HG02970 (cell line): ENCODE measurements around the gene APOBEC2.
"Not testable (repeated sequence)": the region's sequence is repeated elsewhere in the genome, so short reads cannot be mapped to it uniquely, and the experiment has no call there.

Experiments used
- ATAC-seq: cut with Tn5 transposase; IDR thresholded peaks from one replicate; pipeline ENCODE4 v1.9.1; 2021; ENCODE audit warnings: mild to moderate bottlenecking, moderate library complexity, moderate number of reproducible peaks; ENCODE audit not compliant: unreplicated experiment, low FRiP score

The APOBEC2 gene

DNA sequence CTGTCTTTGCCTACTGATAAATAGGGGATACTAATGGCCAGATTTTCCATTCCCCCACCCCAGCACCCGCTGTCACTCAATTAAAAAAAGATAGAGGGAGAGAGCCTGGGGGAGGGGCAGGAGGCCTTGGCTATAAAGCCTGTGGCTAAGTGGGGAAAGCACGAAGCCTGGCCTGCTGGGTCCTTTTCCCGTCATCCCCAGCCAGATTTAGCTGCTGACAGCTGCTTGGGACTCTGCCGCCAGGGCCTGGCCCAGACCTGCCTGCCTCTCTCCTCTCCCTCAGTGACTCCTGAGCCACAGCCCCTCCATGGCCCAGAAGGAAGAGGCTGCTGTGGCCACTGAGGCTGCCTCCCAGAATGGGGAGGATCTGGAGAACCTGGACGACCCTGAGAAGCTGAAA lies at the start of gene APOBEC2:
TSS of gene APOBEC2 (plus strand) at position 162 of the 400 bp plus-strand sequence. CDS start at position 308, 146 bp downstream.
- ATAC-seq, result no peak

DNA sequence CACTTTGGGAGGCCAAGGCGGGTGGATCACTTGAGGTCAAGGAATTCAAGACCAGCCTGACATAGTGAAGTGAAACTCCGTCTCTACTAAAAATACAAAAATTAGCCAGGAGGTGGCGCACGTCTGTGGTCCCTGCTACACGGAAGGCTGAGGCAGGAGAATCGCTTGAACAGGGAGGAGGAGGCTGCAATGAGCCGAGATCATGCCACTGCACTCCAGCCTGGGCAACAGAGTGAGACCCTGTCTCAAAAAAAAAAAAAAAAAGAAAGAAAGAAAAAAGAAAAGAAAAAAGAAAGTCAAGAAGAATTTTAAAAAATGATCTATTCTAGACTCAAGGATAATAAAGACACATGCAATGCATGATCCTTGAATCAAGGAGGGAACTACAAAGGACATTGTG lies 46.8 kb upstream of the APOBEC2 start:
- peak; percentile 53 for ATAC-seq

DNA sequence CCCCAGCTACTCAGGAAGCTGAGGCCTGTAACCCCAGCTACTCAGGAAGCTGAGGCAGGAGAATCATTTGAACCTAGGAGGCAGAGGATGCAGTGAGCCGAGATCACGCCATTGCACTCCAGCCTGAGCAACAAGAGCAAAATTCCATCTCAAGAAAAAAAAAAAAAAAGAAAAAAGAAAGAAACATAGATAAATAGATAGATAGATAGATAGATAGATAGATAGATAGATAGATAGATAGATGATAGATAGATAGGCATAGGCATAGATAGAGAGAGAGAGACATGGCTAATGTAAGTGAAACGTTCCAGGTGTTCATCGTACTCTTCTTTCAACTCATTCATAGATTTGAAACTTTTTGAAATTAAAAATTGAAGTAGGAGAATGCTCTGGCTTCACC lies 46.0 kb upstream of the APOBEC2 start:
- ATAC-seq, result not testable (repeated sequence)

DNA sequence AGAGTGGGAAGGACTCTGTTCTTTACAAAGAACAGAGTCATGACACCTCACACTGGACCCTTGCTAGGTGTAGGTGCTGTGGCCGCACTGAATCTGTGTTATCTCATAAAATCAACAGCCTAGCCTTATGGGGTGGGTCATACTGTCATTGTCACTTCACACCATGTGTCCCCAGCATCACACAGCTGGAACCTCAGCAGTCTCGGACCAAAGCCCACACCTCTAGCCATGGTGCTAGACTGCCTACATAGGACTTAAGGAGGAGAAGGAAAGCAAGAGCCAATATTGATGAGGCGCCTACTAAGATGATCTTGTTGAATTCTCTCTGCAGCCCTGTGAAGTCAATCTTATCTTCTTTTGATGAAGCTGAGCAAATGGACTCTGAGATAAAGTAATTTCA lies 45.0 kb upstream of the APOBEC2 start:
- no peak for ATAC-seq

DNA sequence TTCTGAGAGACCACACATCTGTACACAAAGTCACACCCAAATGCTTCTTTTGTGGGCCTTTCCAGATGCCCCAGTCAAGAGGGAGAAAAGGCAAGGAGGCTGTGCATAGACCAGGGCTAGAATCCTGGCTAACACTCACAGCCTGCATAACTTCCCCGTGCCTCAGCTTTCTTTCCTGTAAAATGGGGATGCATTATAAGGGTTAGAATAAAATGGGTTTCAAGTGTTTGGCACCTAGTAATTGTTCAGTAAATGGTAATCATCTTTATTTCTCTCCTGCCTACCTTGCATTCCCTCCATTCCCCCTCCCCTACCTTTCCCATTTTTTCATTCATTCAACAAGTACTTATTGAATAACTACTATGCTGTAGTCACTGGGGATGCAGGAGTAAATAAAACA lies 43.3 kb upstream of the APOBEC2 start:
- ATAC-seq, result no peak

- ATAC-seq, result no peak
Measured at GRCh38 chr6:41011673-41012072, 41.3 kb upstream of the APOBEC2 start.

DNA sequence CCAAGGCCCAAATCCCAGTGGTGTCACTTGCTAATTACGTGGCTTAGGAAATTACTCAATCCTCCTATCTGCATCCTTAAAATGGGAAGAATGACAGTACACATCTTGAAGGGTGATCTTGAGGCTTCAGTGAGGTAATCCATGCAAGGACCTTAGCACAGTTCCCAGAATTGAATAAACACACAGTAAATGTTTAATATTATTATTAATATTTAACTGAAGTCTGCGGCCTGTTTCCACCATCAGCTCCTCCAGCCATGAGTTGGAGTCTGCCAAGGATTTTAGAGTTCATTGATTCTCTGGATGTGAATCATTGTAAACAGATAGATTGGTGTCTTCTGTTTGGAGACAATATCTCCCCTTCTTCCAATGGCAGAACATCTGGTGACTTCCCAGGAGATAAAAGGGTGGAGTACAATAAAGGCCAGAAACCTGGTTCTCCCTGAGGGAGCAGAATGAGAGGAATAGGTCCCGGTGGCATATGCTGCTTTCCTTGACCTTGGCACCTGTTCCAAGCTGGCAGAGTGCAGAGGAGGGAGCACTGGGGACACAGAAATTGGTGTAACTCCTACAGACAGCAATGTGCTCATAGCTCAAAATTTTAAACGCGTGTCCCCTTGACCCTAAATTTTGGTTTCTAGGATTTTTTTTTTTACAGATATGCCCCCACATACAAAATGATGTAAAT lies 39.4 kb upstream of the APOBEC2 start:
- no peak for ATAC-seq

DNA sequence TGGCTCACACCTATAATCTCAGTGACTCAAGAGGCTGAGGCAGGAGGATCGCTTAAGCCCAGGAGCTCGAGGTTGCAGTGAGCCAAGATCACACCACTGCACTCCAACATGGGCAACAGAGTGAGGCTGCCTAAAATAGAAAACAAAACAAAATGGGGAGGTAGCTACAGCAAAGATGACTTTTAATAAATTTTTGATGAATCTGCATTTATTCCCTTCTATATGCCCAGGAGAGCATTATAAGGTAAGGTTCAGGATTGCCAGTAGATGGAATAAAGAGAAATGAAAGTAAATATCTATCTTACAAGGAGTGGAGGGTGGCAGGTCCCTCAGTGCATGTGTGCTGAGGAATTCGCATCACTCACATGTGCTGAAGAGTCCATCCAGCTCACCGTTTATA lies 38.2 kb upstream of the APOBEC2 start:
- ATAC-seq, result no peak

- not testable (repeated sequence) for ATAC-seq
Measured at GRCh38 chr6:41015860-41016259, 37.1 kb upstream of the APOBEC2 start.

DNA sequence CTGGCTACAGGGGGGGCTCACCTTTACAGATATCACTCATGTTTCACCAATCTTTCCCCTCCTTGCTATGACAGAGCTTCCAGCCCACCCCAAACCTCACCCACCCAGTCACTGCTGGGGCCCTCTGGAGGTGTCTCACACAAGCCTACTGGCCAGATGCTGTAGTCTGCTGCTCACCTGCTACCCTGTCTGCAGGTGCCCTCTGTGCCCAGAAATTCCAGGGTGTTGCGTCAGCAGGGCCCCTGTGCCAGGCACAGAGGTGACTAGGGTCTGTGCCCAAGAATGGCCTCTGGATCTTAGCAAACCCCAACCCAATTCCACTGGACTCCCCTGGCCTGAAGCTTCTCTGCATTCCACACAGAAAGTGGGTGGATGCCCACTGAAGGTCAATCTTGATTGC lies 35.3 kb upstream of the APOBEC2 start:
- no peak for ATAC-seq

DNA sequence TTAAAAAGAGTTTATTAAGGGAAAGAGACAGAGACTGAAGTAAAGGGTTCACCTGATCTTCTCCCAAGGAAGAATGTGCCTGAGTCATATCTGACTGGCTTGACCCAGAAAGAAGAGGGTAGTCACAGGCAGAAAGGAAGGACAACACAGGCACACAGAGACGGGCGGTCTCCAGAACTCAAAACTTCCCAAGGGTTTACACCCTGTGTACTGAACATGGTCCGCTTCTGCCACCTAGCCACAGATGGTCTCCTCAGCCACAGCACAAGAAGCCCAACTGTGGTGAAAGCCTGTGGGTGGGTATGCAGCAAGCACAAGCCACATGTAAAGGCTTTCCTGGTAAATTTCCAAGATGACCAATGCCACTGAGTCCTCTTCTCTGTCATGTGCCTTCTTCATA lies 31.2 kb upstream of the APOBEC2 start:
- ATAC-seq, result no peak

DNA sequence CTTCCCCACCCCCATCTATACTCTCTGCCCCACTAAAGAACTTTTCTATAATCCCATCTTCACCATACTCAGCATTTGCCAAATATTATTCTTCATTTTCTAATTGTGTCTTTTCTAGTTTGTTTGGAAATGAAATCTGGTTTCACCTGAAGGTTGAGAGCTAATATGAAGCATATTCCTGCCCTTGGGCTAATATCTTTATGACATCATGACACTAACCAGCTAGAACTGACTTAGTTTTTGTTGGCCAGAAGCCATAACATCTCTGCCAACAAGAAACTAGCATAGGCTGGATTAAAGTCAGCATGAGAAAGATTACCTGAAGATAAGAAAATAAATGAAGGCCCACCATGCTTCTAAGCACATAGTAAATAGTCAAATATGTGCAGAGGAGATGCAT lies 30.7 kb upstream of the APOBEC2 start:
- no peak for ATAC-seq

- no peak for ATAC-seq
Measured at GRCh38 chr6:41023114-41023513, 29.9 kb upstream of the APOBEC2 start.

- ATAC-seq, result no peak
Measured at GRCh38 chr6:41025966-41026530, 27.0 kb upstream of the APOBEC2 start.

GRCh38 chr6:41027241-41027640 lies 25.8 kb upstream of the APOBEC2 start:
- ATAC-seq, result no peak

- peak; percentile 80 for ATAC-seq
Measured at GRCh38 chr6:41027799-41028560, 25.0 kb upstream of the APOBEC2 start.

GRCh38 chr6:41028561-41029412 lies 24.2 kb upstream of the APOBEC2 start:
- ATAC-seq, result peak; percentile 23

- no peak for ATAC-seq
Measured at GRCh38 chr6:41032830-41033229, 20.2 kb upstream of the APOBEC2 start.

DNA sequence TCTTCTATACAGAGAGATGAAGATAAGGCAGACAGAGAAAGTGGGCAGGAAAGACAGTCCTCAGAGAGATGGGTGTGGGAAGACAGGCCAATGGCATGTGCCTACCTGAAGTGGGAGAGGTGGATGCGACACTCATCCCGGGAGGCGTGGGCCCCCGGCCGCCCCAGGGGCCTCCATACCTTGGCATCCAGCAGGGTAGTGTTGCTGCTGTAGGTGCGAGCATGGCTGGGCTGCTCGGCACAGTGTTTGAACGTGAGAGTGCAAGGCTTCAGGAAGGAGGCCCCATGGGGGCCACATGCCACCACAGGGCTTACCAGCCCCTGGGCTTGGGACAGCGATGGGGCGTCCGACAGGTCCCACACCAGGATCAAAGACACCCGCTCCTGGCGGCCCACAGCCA lies 19.2 kb upstream of the APOBEC2 start:
- no peak for ATAC-seq

DNA sequence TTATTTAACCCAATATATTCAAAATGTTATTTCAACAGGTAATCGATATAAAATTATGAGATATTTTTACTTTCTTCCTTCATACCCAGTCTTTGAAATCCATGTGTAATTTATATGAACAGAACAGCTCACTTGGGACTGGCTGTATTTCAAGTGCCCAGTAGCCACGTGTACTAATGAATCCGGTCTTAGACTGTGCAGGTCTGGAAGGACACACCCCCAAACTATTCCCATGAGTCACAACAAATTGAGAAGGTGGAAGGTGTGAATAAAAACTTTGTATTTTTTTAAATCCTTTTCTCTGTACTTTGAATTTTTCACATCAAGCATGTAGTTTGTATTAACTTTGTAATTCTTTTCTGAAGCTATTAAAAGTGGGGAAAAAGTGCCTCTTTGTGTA lies 16.8 kb upstream of the APOBEC2 start:
- no peak for ATAC-seq

DNA sequence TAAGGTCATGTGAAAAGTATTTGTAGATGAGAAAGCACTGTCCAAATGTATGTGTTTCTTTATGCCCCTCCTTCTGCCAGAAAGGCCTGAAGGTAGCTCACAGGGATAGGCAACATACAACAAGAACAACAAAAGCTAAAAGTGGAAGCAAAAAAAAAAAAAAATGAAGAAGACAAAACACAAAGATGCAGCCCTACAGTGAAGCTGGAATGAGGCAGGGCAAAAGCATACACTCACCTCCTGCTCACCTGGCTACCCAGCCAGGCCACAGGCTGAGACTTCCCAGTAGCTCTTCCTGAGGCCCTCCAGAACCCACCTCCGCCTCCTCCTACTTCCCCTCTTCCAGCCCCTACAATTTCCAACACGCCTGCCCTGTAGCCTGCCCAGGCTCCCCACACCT lies 16.4 kb upstream of the APOBEC2 start:
- ATAC-seq, result no peak
